ENCODE measurements around the gene NOP53. TPM values are rescaled to one million over a fixed set of nuclear protein-coding genes. Genes with fewer than 3 reads are reported as not detected.
A peak's percentile ranks its signal among the peaks of the same experiment; 100 is the strongest.

NOP53 gene
- total and polyA plus RNA-seq, 2 of the 8 experiments (the other 6 are each of a cell fraction or from before 2014, with no cell fraction given) = 107 to 245 TPM

GRCh38 chr19:47779524-47780214, 34.3 kb downstream of the NOP53 start:
- Histone ChIP-seq H2BK5ac (ENCODE audit: low read depth, low read length) (peak overlapping the region; percentile 44; the same call in 1 of the 2 replicates), H4K8ac (ENCODE audit: extremely low read depth, insufficient read depth, low read length) (no peak overlapping the region), H3K56ac (replicated peaks; ENCODE audit: insufficient read length, low read depth, low read length) (no peak overlapping the region), H3K36me3 (ENCODE audit: control insufficient read depth in 2 of 4, insufficient read depth in 4 of 4, low read length in 3 of 4) (peaks cover 14 to 34% (median 29%) of the 10 kb centered on the region in 4 experiments), H4K5ac (ENCODE audit: insufficient read length, low read depth, low read length) (no peak overlapping the region), H3K4me3 (ENCODE audit: extremely low read depth in 1 of 4, insufficient read depth in 2 of 4, low read depth in 3 of 4, low read length in 4 of 4) (peak overlapping the region; percentile 57 to 97 (median 75)), H3K4me2 (ENCODE audit: insufficient read depth in 1 of 2, low read depth in 2 of 2, low read length in 2 of 2) (peak overlapping the region; percentile 59 to 92), H2AK5ac (ENCODE audit: low read depth, low read length) (no peak overlapping the region), H3K4me1 (replicated peaks in 1 of 4; ENCODE audit: control insufficient read depth in 3 of 4, insufficient read depth in 4 of 4, low read length in 3 of 4) (peaks cover 0 to 6% (median 4%) of the 10 kb centered on the region in 4 experiments; a peak in 4 of 7 replicates), H3K79me1 (ENCODE audit: low read depth, low read length) (peaks cover 7% of the 10 kb centered on the region), H2AFZ (ENCODE audit: low read length) (no peak overlapping the region), H3K23me2 (ENCODE audit: low read depth, low read length) (peaks cover 8% of the 10 kb centered on the region), H3K27ac (ENCODE audit: low read depth, low read length) (no peak overlapping the region), H3K9ac (replicated peaks in 1 of 4; ENCODE audit: extremely low read depth in 1 of 4, low read depth in 3 of 4, low read length in 3 of 4) (peak overlapping the region in 2 of 4 experiments; percentile 94 to 95; a peak in 3 of 7 replicates), H2BK120ac (replicated peaks; ENCODE audit: low read depth, low read length) (no peak overlapping the region), H2BK12ac (ENCODE audit: low read depth, low read length) (no peak overlapping the region), H2BK20ac (ENCODE audit: low read length) (no peak overlapping the region), H3K27me3 (replicated peaks in 1 of 4; ENCODE audit: control insufficient read depth in 3 of 4, extremely low read depth in 1 of 4, insufficient read depth in 3 of 4, low read length in 3 of 4) (no peaks in the 10 kb centered on the region), H3K9me3 (ENCODE audit: insufficient read depth in 2 of 2, low read depth in 1 of 2, low read length in 1 of 2) (no peaks in the 10 kb centered on the region), H4K91ac (replicated peaks; ENCODE audit: insufficient read length, low read length) (no peak overlapping the region), H2BK15ac (ENCODE audit: low read length) (no peak overlapping the region), H3K79me2 (ENCODE audit: control insufficient read depth in 1 of 2, insufficient read depth in 2 of 2, low read length in 2 of 2) (peaks cover 13 to 25% of the 10 kb centered on the region in 2 experiments), H4K20me1 (replicated peaks in 1 of 2; ENCODE audit: control insufficient read depth in 1 of 2, insufficient read depth in 2 of 2, low read length in 2 of 2) (peaks cover 8 to 24% of the 10 kb centered on the region in 2 experiments), H3K23ac (ENCODE audit: insufficient read length) (no peak overlapping the region), H3K18ac (ENCODE audit: extremely low read depth, low read length) (no peak overlapping the region), H3K14ac (ENCODE audit: insufficient read length) (no peak overlapping the region), H3K4ac (replicated peaks; ENCODE audit: insufficient read length, low read depth, low read length) (peak overlapping the region; percentile 69)
- WGBS, 2 experiments (ENCODE audit: extremely low coverage in 1 of 2, insufficient coverage in 1 of 2, insufficient read length in 1 of 2, insufficient replicate concordance in 2 of 2, low coverage in 1 of 2, low lambda C conversion rate in 2 of 2, missing lambda C conversion rate in 1 of 2) = 88% methylated on average over 24 of the region's 24 CpGs; no CpG with 5 or more reads in 1 of the 2 experiments
- no peak for TF ChIP-seq CTBP2 (IDR thresholded peaks at IDR 0.05; ENCODE audit: borderline replicate concordance, insufficient read depth, insufficient read length, low read length)
- peak in 1 of 2 experiments; percentile 17; a peak in 1 of 3 replicates for TF ChIP-seq POLR2A (IDR thresholded peaks at IDR 0.05; ENCODE audit: control extremely low read depth in 1 of 2, low read depth in 2 of 2, low read length in 2 of 2)
- FAIRE-seq (no peak), DNase-seq (ENCODE audit: low read depth in 1 of 2, low spot score in 2 of 2) (no peak)
- POLR2A ChIA-PET (ENCODE audit: partially characterized antibody) = interaction anchor here (0.6 to 3.9 kb wide), 8 partner anchors 9 to 91 kb away, joined by 3 to 27 read pairs (median 4); partner anchors contain the start of gene NOP53
- CTCF ChIA-PET (ENCODE audit: partially characterized antibody) = interaction anchor here (0.7 to 3.4 kb wide), 5 partner anchors 9 to 323 kb away, joined by 3 to 32 read pairs (median 5); partner anchors contain the start of gene EHD2
